Activated CD4-positive, alpha-beta memory T cell treated with anti-CD3 and anti-CD28 coated beads, Interleukin-2, amount 10 ng/mL, durations not matched to agents 7 days and 5 days (primary cell): Measurements from ENCODE around the gene SIM2. TPM values are rescaled to one million over a fixed set of nuclear protein-coding genes. Genes with fewer than 3 reads are reported as not detected.

Experiments
- CTCF ChIA-PET: fragments of 350-600 bp; sonication (Branson Sonifier 250); formaldehyde crosslinking; loops from one replicate; lab custom pipeline; 2021; ENCODE audit warnings: antibody characterized with exemption, inconsistent platforms; lab: Charles Lee
- POLR2A ChIA-PET: fragments of 350-600 bp; sonication (Branson Sonifier 250); formaldehyde crosslinking; loops from one replicate; lab custom pipeline; 2021; ENCODE audit warnings: antibody characterized with exemption; lab: Charles Lee
- DNase-seq: peaks from one replicate; pipeline ENCODE4 v3.0.0-alpha.2; 2020
- H3K27ac Mint-ChIP-seq: one replicate; pipeline ENCODE4 v1.8.0; 2021; ENCODE audit warnings: mild to moderate bottlenecking, mixed read lengths
- H3K27me3 Mint-ChIP-seq: one replicate; pipeline ENCODE4 v1.8.0; 2021; ENCODE audit warnings: mixed read lengths
- H3K36me3 Mint-ChIP-seq: one replicate; pipeline ENCODE4 v1.8.0; 2021; ENCODE audit warnings: low read depth, mixed read lengths
- H3K4me1 Mint-ChIP-seq: one replicate; pipeline ENCODE4 v1.8.0; 2021; ENCODE audit warnings: mixed read lengths
- H3K4me3 Mint-ChIP-seq: one replicate; pipeline ENCODE4 v1.8.0; 2021; ENCODE audit warnings: mild to moderate bottlenecking, mixed read lengths
- H3K9me3 Mint-ChIP-seq: one replicate; pipeline ENCODE4 v1.8.0; 2021; ENCODE audit warnings: mixed read lengths
- total RNA-seq, 2 experiments: library from RNA; stranded (reverse); gene quantifications; one replicate each; pipeline ENCODE4 v1.2.3, GENCODE V29; 2021

Gene SIM2
- total RNA-seq, 2 experiments from 2014 or later, result 0.55 to 0.68 TPM

DNA sequence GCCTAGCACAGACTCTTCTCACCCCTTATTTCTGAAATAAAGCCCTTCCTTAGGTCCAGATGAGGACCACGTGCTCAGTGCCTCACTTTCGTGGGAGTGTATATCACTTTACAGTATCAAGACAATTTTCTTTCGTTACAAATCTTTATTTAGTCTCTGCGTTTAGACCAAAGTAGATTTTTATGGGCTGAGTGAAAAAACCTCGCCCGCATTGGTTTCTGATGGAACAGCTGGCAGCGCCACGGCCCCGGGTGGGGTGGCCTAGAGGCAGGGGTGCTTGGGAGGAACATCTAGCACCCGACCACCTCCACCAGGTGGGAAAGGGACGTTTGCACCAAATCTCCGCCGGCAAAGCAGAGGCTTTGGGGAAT is 7.6 kb downstream of the SIM2 start:
- Mint-ChIP-seq H3K4me1 (peaks cover 24% of the 10 kb centered on the region), H3K27me3 (peaks cover 85% of the 10 kb centered on the region), H3K27ac (no peak overlapping the region), H3K9me3 (no peaks in the 10 kb centered on the region), H3K36me3 (no peaks in the 10 kb centered on the region), H3K4me3 (no peak overlapping the region)
- CTCF ChIA-PET, result no interaction called here
- DNase-seq, result no peak
- POLR2A ChIA-PET, result no interaction called here

DNA sequence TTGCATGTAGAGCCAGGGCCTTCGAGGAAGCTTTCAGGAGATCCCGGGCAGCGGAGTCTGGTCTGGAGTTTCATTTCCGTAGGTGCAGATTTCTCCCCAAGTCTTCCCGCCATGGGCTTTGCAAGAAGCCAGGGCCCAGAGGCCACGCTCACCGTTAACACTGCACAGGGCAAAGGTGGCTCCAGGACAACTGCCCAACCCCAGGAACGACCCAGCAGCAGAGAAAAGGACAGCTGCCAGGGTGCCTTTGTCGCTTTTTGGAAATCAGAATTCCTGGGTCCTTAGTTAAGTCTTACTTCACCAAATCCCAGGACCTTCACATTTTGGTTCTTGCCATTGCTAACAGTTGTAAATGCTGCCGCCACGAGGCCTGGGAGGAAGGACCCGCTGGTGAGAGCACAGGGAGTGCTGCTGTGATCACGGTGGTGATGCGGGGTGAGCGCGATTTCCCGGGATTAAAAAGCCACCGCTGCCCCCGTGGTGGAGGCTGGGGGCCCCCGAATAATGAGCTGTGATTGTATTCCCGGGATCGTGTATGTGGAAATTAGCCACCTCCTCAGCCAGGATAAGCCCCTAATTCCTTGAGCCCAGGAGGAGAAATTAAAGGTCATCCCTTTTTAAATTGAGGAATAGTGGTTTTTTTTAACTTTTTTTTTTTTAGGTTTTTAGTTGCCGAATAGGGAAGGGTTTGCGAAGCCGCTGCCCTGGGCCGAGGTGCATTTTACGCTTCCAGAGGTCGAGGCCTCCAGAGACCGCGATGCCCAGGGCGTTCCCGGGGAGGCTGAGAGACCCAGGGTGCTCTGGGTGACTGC is 8.2 kb downstream of the SIM2 start:
- peak; percentile 14 for DNase-seq
- no peak overlapping the region for H3K4me3 Mint-ChIP-seq
- H3K9me3 Mint-ChIP-seq, result no peaks in the 10 kb centered on the region
- H3K27ac Mint-ChIP-seq, result no peak overlapping the region
- CTCF ChIA-PET, result no interaction called here
- POLR2A ChIA-PET, result no interaction called here
- peaks cover 21% of the 10 kb centered on the region for H3K4me1 Mint-ChIP-seq
- H3K27me3 Mint-ChIP-seq, result peaks cover 83% of the 10 kb centered on the region
- no peaks in the 10 kb centered on the region for H3K36me3 Mint-ChIP-seq

DNA sequence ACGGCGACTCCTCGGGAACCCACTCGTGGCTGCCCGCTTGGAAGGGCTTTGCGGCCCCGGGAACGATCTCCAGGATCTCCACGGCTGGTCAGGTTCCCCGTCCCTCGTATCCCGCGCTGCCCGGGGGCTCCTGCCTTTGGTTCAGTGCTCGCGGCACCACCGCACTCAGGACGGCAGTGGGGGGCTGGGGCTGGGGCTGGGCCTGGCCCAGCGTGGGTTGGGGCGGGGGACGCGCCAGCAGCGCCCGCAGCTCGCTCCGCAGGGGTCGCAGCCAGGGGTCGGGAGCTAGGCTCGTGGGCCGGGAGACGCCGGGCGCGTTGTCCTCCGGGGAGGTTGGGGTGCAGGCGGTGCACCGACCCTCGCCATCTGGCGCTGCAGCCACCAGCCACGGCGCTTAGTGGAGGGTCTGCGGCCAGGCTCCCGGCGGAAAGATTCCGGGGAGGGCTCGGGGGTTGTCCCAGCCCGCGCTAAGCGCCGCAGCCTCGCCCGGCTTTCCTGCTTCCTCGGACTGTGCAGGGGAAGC is 8.9 kb downstream of the SIM2 start:
- DNase-seq, result no peak
- Mint-ChIP-seq H3K4me1 (peaks cover 24% of the 10 kb centered on the region), H3K9me3 (no peaks in the 10 kb centered on the region), H3K27me3 (peaks cover 83% of the 10 kb centered on the region), H3K4me3 (no peak overlapping the region), H3K36me3 (no peaks in the 10 kb centered on the region), H3K27ac (no peak overlapping the region)
- POLR2A ChIA-PET, result no interaction called here
- CTCF ChIA-PET, result no interaction called here

GRCh38 chr21:36708286-36709029 is 9.5 kb downstream of the SIM2 start:
- peaks cover 24% of the 10 kb centered on the region for H3K4me1 Mint-ChIP-seq
- H3K27me3 Mint-ChIP-seq, result peaks cover 83% of the 10 kb centered on the region
- H3K9me3 Mint-ChIP-seq, result no peaks in the 10 kb centered on the region
- peak; percentile 10 for DNase-seq
- no peak overlapping the region for H3K27ac Mint-ChIP-seq
- no peak overlapping the region for H3K4me3 Mint-ChIP-seq
- POLR2A ChIA-PET, result no interaction called here
- CTCF ChIA-PET, result no interaction called here
- no peaks in the 10 kb centered on the region for H3K36me3 Mint-ChIP-seq

- DNase-seq, result peak; percentile 10
- ChIA-PET POLR2A (no interaction called here), CTCF (no interaction called here)
- Mint-ChIP-seq H3K27ac (no peak overlapping the region), H3K9me3 (no peaks in the 10 kb centered on the region), H3K4me3 (no peak overlapping the region), H3K36me3 (no peaks in the 10 kb centered on the region), H3K27me3 (peaks cover 82% of the 10 kb centered on the region), H3K4me1 (peaks cover 21% of the 10 kb centered on the region)
These were observed 10.3 kb downstream of the SIM2 start for GRCh38 chr21:36709030-36709867.

GRCh38 chr21:36709868-36710728 is 11.2 kb downstream of the SIM2 start:
- DNase-seq, result peak; percentile 9
- Mint-ChIP-seq H3K27me3 (peaks cover 85% of the 10 kb centered on the region), H3K4me1 (peaks cover 21% of the 10 kb centered on the region), H3K4me3 (no peak overlapping the region), H3K36me3 (no peaks in the 10 kb centered on the region), H3K9me3 (no peaks in the 10 kb centered on the region), H3K27ac (no peak overlapping the region)
- CTCF ChIA-PET, result interaction anchor here (1.0 kb wide), 1 partner anchor 19 kb away, joined by 3 read pairs; no protein-coding TSS in a partner anchor
- POLR2A ChIA-PET, result interaction anchor here (0.8 kb wide), 1 partner anchor 14 kb away, joined by 3 read pairs; no protein-coding TSS in a partner anchor

GRCh38 chr21:36710729-36711048 is 11.8 kb downstream of the SIM2 start:
- Mint-ChIP-seq H3K27ac (no peak overlapping the region), H3K4me3 (no peak overlapping the region)
- DNase-seq, result peak; percentile 14

GRCh38 chr21:36713746-36714145 is 14.8 kb downstream of the SIM2 start:
- Mint-ChIP-seq H3K36me3 (no peaks in the 10 kb centered on the region), H3K9me3 (no peaks in the 10 kb centered on the region), H3K27ac (no peak overlapping the region), H3K4me3 (no peak overlapping the region), H3K4me1 (peaks cover 4% of the 10 kb centered on the region), H3K27me3 (peaks cover 66% of the 10 kb centered on the region)
- DNase-seq, result no peak
- ChIA-PET CTCF (no interaction called here), POLR2A (no interaction called here)

More at GRCh38 chr21:36710729-36711048, 11.8 kb downstream of the SIM2 start:
- Mint-ChIP-seq H3K4me1 (peaks cover 21% of the 10 kb centered on the region), H3K36me3 (no peaks in the 10 kb centered on the region), H3K27me3 (peaks cover 82% of the 10 kb centered on the region), H3K9me3 (no peaks in the 10 kb centered on the region)
- ChIA-PET POLR2A (interaction anchor here (0.8 kb wide), 1 partner anchor 14 kb away, joined by 3 read pairs; no protein-coding TSS in a partner anchor), CTCF (interaction anchor here (1.0 kb wide), 1 partner anchor 20 kb away, joined by 3 read pairs; no protein-coding TSS in a partner anchor)

GRCh38 chr21:36716387-36716786 is 17.5 kb downstream of the SIM2 start:
- H3K27ac Mint-ChIP-seq, result no peak overlapping the region
- POLR2A ChIA-PET, result interaction anchor here (0.7 kb wide), 1 partner anchor 274 kb away, joined by 3 read pairs; no protein-coding TSS in a partner anchor
- DNase-seq, result no peak
- H3K4me3 Mint-ChIP-seq, result no peak overlapping the region
- peaks cover 44% of the 10 kb centered on the region for H3K27me3 Mint-ChIP-seq
- no peaks in the 10 kb centered on the region for H3K9me3 Mint-ChIP-seq
- H3K4me1 Mint-ChIP-seq, result peaks cover 3% of the 10 kb centered on the region
- H3K36me3 Mint-ChIP-seq, result no peaks in the 10 kb centered on the region
- CTCF ChIA-PET, result interaction anchor here (0.6 kb wide), 1 partner anchor 27 kb away, joined by 3 read pairs; no protein-coding TSS in a partner anchor

DNA sequence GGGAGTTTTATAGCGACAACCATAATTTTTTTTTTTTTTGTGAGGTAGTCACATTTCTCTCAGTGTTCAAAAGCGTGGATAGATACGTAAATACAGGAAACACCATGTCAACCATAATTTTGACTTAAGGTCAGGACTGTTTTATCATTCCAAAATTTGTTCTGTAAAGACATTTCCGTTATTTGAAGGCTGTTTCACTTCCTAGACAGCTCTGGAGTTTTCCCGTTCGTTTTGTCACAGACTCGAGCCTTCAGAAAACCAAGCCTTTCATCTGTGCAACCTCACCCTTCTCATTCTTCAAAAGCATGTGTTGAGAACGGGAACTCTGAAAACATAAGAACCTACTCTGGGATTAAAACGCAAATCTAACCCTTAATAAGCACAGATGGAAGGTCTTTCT is 17.9 kb downstream of the SIM2 start:
- H3K9me3 Mint-ChIP-seq, result no peaks in the 10 kb centered on the region
- H3K4me1 Mint-ChIP-seq, result peaks cover 3% of the 10 kb centered on the region
- H3K4me3 Mint-ChIP-seq, result no peak overlapping the region
- DNase-seq, result no peak
- H3K27ac Mint-ChIP-seq, result no peak overlapping the region
- H3K27me3 Mint-ChIP-seq, result peaks cover 41% of the 10 kb centered on the region
- CTCF ChIA-PET, result no interaction called here
- no peaks in the 10 kb centered on the region for H3K36me3 Mint-ChIP-seq
- POLR2A ChIA-PET, result interaction anchor here (0.7 kb wide), 1 partner anchor 274 kb away, joined by 3 read pairs; no protein-coding TSS in a partner anchor

DNA sequence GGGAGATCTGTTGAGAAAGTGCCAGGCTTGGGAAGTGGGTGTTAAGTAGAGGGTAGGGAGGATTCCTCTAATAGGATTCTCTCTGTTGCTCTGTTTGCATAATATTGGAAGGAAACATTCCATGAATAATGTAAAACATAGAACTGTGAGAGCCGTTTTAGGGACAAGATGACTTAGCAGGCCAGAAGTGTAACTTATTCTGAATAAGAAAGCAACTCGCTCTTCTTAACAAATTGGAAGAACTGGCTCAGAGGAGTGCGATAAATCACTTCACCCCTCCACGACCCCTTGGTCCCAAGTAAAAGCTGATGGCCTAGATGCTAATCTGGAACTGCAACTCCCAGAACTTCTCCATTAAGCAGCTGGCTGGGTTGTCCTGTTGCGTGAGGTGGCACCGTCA is 19.1 kb downstream of the SIM2 start:
- no peaks in the 10 kb centered on the region for H3K9me3 Mint-ChIP-seq
- H3K4me3 Mint-ChIP-seq, result no peak overlapping the region
- ChIA-PET POLR2A (no interaction called here), CTCF (no interaction called here)
- H3K36me3 Mint-ChIP-seq, result no peaks in the 10 kb centered on the region
- DNase-seq, result no peak
- H3K4me1 Mint-ChIP-seq, result no peaks in the 10 kb centered on the region
- peaks cover 30% of the 10 kb centered on the region for H3K27me3 Mint-ChIP-seq
- no peak overlapping the region for H3K27ac Mint-ChIP-seq
